H9 (cell line): ENCODE results near the gene MAP3K20. TPM values are rescaled to one million over a fixed set of nuclear protein-coding genes. Genes with fewer than 3 reads are reported as not detected.
A peak's percentile ranks its signal among the peaks of the same experiment; 100 is the strongest.

Experiments used
- DNase-seq: peaks from one replicate; pipeline ENCODE4 v3.0.0-alpha.2; 2017
- H2AFZ ChIP-seq: one replicate; pipeline ENCODE4 v1.6.1; 2013; ENCODE audit warnings: mild to moderate bottlenecking, low read length, control low read depth, moderate library complexity
- H2AK5ac ChIP-seq: 2 replicates; pipeline ENCODE4 v1.6.1; 2013; ENCODE audit warnings: low read length, control low read depth, mixed read lengths; ENCODE audit not compliant: insufficient read length
- H2BK120ac ChIP-seq: one replicate; pipeline ENCODE4 v1.6.1; 2013; ENCODE audit warnings: low read depth, mild to moderate bottlenecking, low read length, control low read depth, inconsistent platforms; ENCODE audit not compliant: poor library complexity, severe bottlenecking
- H2BK12ac ChIP-seq: 2 replicates; pipeline ENCODE4 v1.6.1; 2013; ENCODE audit warnings: low read length, control low read depth, mixed read lengths, low read depth; ENCODE audit not compliant: insufficient read length
- H2BK15ac ChIP-seq: 2 replicates; pipeline ENCODE4 v1.6.1; 2013; ENCODE audit warnings: low read depth, low read length, control low read depth
- H2BK20ac ChIP-seq: one replicate; pipeline ENCODE4 v1.6.1; 2013; ENCODE audit warnings: low read depth, mild to moderate bottlenecking, low read length, control low read depth, inconsistent platforms; ENCODE audit not compliant: poor library complexity, severe bottlenecking
- H2BK5ac ChIP-seq: 2 replicates; pipeline ENCODE4 v1.6.1; 2013; ENCODE audit warnings: low read length, control low read depth, mixed read lengths; ENCODE audit not compliant: insufficient read length
- H3K14ac ChIP-seq: 2 replicates; pipeline ENCODE4 v1.6.1; 2013; ENCODE audit warnings: low read length, control low read depth; ENCODE audit not compliant: insufficient read depth
- H3K18ac ChIP-seq: 2 replicates; pipeline ENCODE4 v1.6.1; 2013; ENCODE audit warnings: low read depth, mild to moderate bottlenecking, mixed read lengths, low read length, control low read depth; ENCODE audit not compliant: insufficient read length
- H3K23ac ChIP-seq: 2 replicates; pipeline ENCODE4 v1.6.1; 2013; ENCODE audit warnings: low read length, control low read depth, mixed read lengths, low read depth; ENCODE audit not compliant: insufficient read length
- H3K23me2 ChIP-seq: 2 replicates; pipeline ENCODE4 v1.6.1; 2013; ENCODE audit warnings: low read depth, mild to moderate bottlenecking, mixed read lengths, low read length, control low read depth; ENCODE audit not compliant: insufficient read length, poor library complexity, severe bottlenecking
- H3K27ac ChIP-seq: 2 replicates; pipeline ENCODE4 v1.5.1; 2013; ENCODE audit warnings: low read length, control low read depth, mixed read lengths, low read depth; ENCODE audit not compliant: insufficient read length
- H3K27me3 ChIP-seq: 2 replicates; pipeline ENCODE4 v1.6.1; 2013; ENCODE audit warnings: low read length, control low read depth, inconsistent platforms; ENCODE audit not compliant: insufficient read depth
- H3K4ac ChIP-seq: 2 replicates; pipeline ENCODE4 v1.6.1; 2013; ENCODE audit warnings: low read depth, mild to moderate bottlenecking, control low read depth, inconsistent platforms, low read length, moderate library complexity
- H3K4me1 ChIP-seq: 2 replicates; pipeline ENCODE4 v1.6.1; 2013; ENCODE audit warnings: low read length, control low read depth, inconsistent platforms; ENCODE audit not compliant: insufficient read depth
- H3K4me2 ChIP-seq: 2 replicates; pipeline ENCODE4 v1.6.1; 2013; ENCODE audit warnings: low read length, control low read depth, mixed read lengths; ENCODE audit not compliant: insufficient read length, insufficient read depth
- H3K56ac ChIP-seq: 2 replicates; pipeline ENCODE4 v1.6.1; 2013; ENCODE audit warnings: low read depth, mild to moderate bottlenecking, mixed read lengths, low read length, control low read depth; ENCODE audit not compliant: insufficient read length
- H3K79me1 ChIP-seq: 2 replicates; pipeline ENCODE4 v1.6.1; 2013; ENCODE audit warnings: low read depth, mild to moderate bottlenecking, moderate library complexity, low read length, control low read depth, inconsistent platforms; ENCODE audit not compliant: insufficient read depth, poor library complexity, severe bottlenecking
- H3K79me2 ChIP-seq: 2 replicates; pipeline ENCODE4 v1.6.1; 2013; ENCODE audit warnings: low read length, control low read depth, inconsistent platforms; ENCODE audit not compliant: insufficient read depth
- H3K9ac ChIP-seq: 2 replicates; pipeline ENCODE4 v1.6.1; 2013; ENCODE audit warnings: low read length, control low read depth, mixed read lengths; ENCODE audit not compliant: insufficient read length; ENCODE audit errors: extremely low read depth
- H3K9me3 ChIP-seq: one replicate; pipeline ENCODE4 v1.6.1; 2013; ENCODE audit warnings: low read depth, low read length, inconsistent platforms; ENCODE audit not compliant: control insufficient read depth
- H3T11ph ChIP-seq: one replicate; pipeline ENCODE4 v1.6.1; 2013; ENCODE audit warnings: mild to moderate bottlenecking, low read length, control low read depth, inconsistent platforms
- H4K20me1 ChIP-seq: one replicate; pipeline ENCODE4 v1.6.1; 2013; ENCODE audit not compliant: control insufficient read depth, insufficient read length, insufficient read depth
- H4K5ac ChIP-seq: 2 replicates; pipeline ENCODE4 v1.6.1; 2013; ENCODE audit warnings: low read depth, mild to moderate bottlenecking, mixed read lengths, low read length, control low read depth; ENCODE audit not compliant: insufficient read length
- H4K8ac ChIP-seq: replicated peaks from 2 replicates; pipeline ENCODE4 v1.6.1; 2013; ENCODE audit warnings: low read length, control low read depth, mixed read lengths, low read depth; ENCODE audit not compliant: insufficient read length
- H4K91ac ChIP-seq: 2 replicates; pipeline ENCODE4 v1.6.1; 2013; ENCODE audit warnings: low read depth, mild to moderate bottlenecking, moderate library complexity, mixed read lengths, low read length, control low read depth; ENCODE audit not compliant: insufficient read length
- H3K27ac Mint-ChIP-seq, 3 experiments: 2 replicates in 2 of 3; 3 replicates in 1 of 3; pipeline ENCODE4 v1.8.0; 2020 to 2021; ENCODE audit warnings: mixed read lengths in 3 of 3, mild to moderate bottlenecking in 1 of 3, moderate library complexity in 1 of 3
- H3K27me3 Mint-ChIP-seq: 2 replicates; pipeline ENCODE4 v1.8.0; 2021; ENCODE audit warnings: low read depth, mild to moderate bottlenecking, moderate library complexity, mixed read lengths
- H3K36me3 Mint-ChIP-seq, 3 experiments: 2 replicates in 2 of 3; 3 replicates in 1 of 3; pipeline ENCODE4 v1.8.0; 2020 to 2021; ENCODE audit warnings: low read depth in 3 of 3, mixed read lengths in 3 of 3; ENCODE audit not compliant: insufficient read depth in 1 of 3
- H3K4me1 Mint-ChIP-seq, 2 experiments: 2 replicates each; pipeline ENCODE4 v1.8.0; 2020; ENCODE audit warnings: mixed read lengths in 2 of 2
- H3K4me3 Mint-ChIP-seq, 2 experiments: 2 replicates in 1 of 2; 3 replicates in 1 of 2; pipeline ENCODE4 v1.8.0; 2020 to 2021; ENCODE audit warnings: mild to moderate bottlenecking in 2 of 2, mixed read lengths in 2 of 2, moderate library complexity in 1 of 2
- H3K9me3 Mint-ChIP-seq, 2 experiments: 2 replicates in 1 of 2; 3 replicates in 1 of 2; pipeline ENCODE4 v1.8.0; 2020; ENCODE audit warnings: mild to moderate bottlenecking in 2 of 2, mixed read lengths in 2 of 2, moderate library complexity in 1 of 2
- CTCF ChIP-seq: fragments of 200-600 bp; sonication (generic); conservative IDR thresholded peaks from 3 replicates; pipeline ENCODE4 v1.8.0; 2021; ENCODE audit warnings: antibody characterized with exemption, mild to moderate bottlenecking
- WGBS: extraction: QIAGEN DNeasy Blood & Tissue Kit; methylation state at CpG from one replicate; pipeline ENCODE4 v1.1.7; 2013; ENCODE audit warnings: missing lambda C conversion rate, low lambda C conversion rate, mixed read lengths; ENCODE audit not compliant: insufficient read length; ENCODE audit errors: extremely low coverage; 5-methylcytosine and 5-hydroxymethylcytosine counted together
- total RNA-seq: library from RNA; stranded (reverse); gene quantifications from 2 replicates; pipeline ENCODE4 v1.2.1, GENCODE V29; 2021

Gene MAP3K20
- total RNA-seq, 1 experiment from 2014 or later = 8.7 TPM

- H4K20me1 ChIP-seq = no peaks in the 10 kb centered on the region
- no peak overlapping the region for H2BK120ac ChIP-seq
- H3T11ph ChIP-seq = no peak overlapping the region
- no peak overlapping the region for H2BK20ac ChIP-seq
- no peaks in the 10 kb centered on the region for H3K23me2 ChIP-seq
- no peak overlapping the region for H3K18ac ChIP-seq
- DNase-seq = no peak
- no peak overlapping the region for H3K4me2 ChIP-seq
- no peak overlapping the region for H3K14ac ChIP-seq
- no peaks in the 10 kb centered on the region for H3K27me3 ChIP-seq
- H3K23ac ChIP-seq = no peak overlapping the region
- peaks cover 12 to 16% of the 10 kb centered on the region in 2 experiments for H3K4me1 Mint-ChIP-seq
- no peak overlapping the region for H4K91ac ChIP-seq
- H3K9ac ChIP-seq = no peak overlapping the region
- H3K27ac Mint-ChIP-seq = peak overlapping the region in 1 of 3 experiments; percentile 21; a peak in 1 of 7 replicates
- no peak overlapping the region for H2AK5ac ChIP-seq
- H2AFZ ChIP-seq = no peak overlapping the region
- no peaks in the 10 kb centered on the region for H3K27me3 Mint-ChIP-seq
- H3K9me3 Mint-ChIP-seq = no peaks in the 10 kb centered on the region
- H2BK5ac ChIP-seq = no peak overlapping the region
- no peaks in the 10 kb centered on the region for H3K4me1 ChIP-seq
- H2BK15ac ChIP-seq = no peak overlapping the region
- H3K56ac ChIP-seq = no peak overlapping the region
- H3K9me3 ChIP-seq = no peaks in the 10 kb centered on the region
- no peak for TF ChIP-seq CTCF
- H4K8ac ChIP-seq = no peak overlapping the region
- H3K79me2 ChIP-seq = no peaks in the 10 kb centered on the region
- H2BK12ac ChIP-seq = no peak overlapping the region
- H3K4ac ChIP-seq = no peak overlapping the region
- no CpG with 5 or more reads among the region's 2 CpGs for WGBS
- no peaks in the 10 kb centered on the region for H3K79me1 ChIP-seq
- no peak overlapping the region for H3K4me3 Mint-ChIP-seq
- no peak overlapping the region for H4K5ac ChIP-seq
- no peak overlapping the region for H3K27ac ChIP-seq
- H3K36me3 Mint-ChIP-seq = peaks cover 3 to 5% (median 5%) of the 10 kb centered on the region in 3 experiments; a peak in 3 of 7 replicates
Measured at GRCh38 chr2:173229086-173229485, 153.4 kb downstream of the MAP3K20 start.
